ENCODE results near the gene TAB2. TPM values are rescaled to one million over a fixed set of nuclear protein-coding genes. Genes with fewer than 3 reads are reported as not detected.
A peak's percentile ranks its signal among the peaks of the same experiment; 100 is the strongest.

TAB2 gene
- total RNA-seq, 1 donor from 2014 or later, result 50.6 TPM

GRCh38 chr6:149362289-149362688 is 44.8 kb downstream of the TAB2 start:
- Mint-ChIP-seq H3K4me3 (ENCODE audit: unreplicated experiment) (no peak overlapping the region), H3K36me3 (ENCODE audit: unreplicated experiment) (peaks cover 4% of the 10 kb centered on the region), H3K9me3 (ENCODE audit: unreplicated experiment) (no peaks in the 10 kb centered on the region), H3K4me1 (ENCODE audit: unreplicated experiment) (peaks cover 42% of the 10 kb centered on the region), H3K27me3 (ENCODE audit: unreplicated experiment) (no peaks in the 10 kb centered on the region), H3K27ac (ENCODE audit: unreplicated experiment) (no peak overlapping the region)
- DNase-seq (ENCODE audit: extremely low spot score, unreplicated experiment), result no peak
- TF ChIP-seq CTCF (IDR thresholded peaks at IDR 0.05), result no peak

GRCh38 chr6:149363154-149363553 is 45.6 kb downstream of the TAB2 start:
- DNase-seq (ENCODE audit: extremely low spot score, unreplicated experiment), result no peak
- H3K36me3 Mint-ChIP-seq (ENCODE audit: unreplicated experiment), result peaks cover 4% of the 10 kb centered on the region
- H3K9me3 Mint-ChIP-seq (ENCODE audit: unreplicated experiment), result no peaks in the 10 kb centered on the region
- no peak overlapping the region for H3K4me3 Mint-ChIP-seq (ENCODE audit: unreplicated experiment)
- no peak for TF ChIP-seq CTCF (IDR thresholded peaks at IDR 0.05)
- H3K27me3 Mint-ChIP-seq (ENCODE audit: unreplicated experiment), result no peaks in the 10 kb centered on the region
- H3K27ac Mint-ChIP-seq (ENCODE audit: unreplicated experiment), result no peak overlapping the region
- peaks cover 36% of the 10 kb centered on the region for H3K4me1 Mint-ChIP-seq (ENCODE audit: unreplicated experiment)

GRCh38 chr6:149364557-149364956 is 47.0 kb downstream of the TAB2 start:
- no peaks in the 10 kb centered on the region for H3K27me3 Mint-ChIP-seq (ENCODE audit: unreplicated experiment)
- H3K4me3 Mint-ChIP-seq (ENCODE audit: unreplicated experiment), result no peak overlapping the region
- TF ChIP-seq CTCF (IDR thresholded peaks at IDR 0.05), result no peak
- DNase-seq (ENCODE audit: extremely low spot score, unreplicated experiment), result no peak
- H3K9me3 Mint-ChIP-seq (ENCODE audit: unreplicated experiment), result no peaks in the 10 kb centered on the region
- H3K36me3 Mint-ChIP-seq (ENCODE audit: unreplicated experiment), result peaks cover 4% of the 10 kb centered on the region
- peaks cover 23% of the 10 kb centered on the region for H3K4me1 Mint-ChIP-seq (ENCODE audit: unreplicated experiment)
- H3K27ac Mint-ChIP-seq (ENCODE audit: unreplicated experiment), result peak overlapping the region; percentile 12

GRCh38 chr6:149365197-149365596 is 47.7 kb downstream of the TAB2 start:
- H3K4me1 Mint-ChIP-seq (ENCODE audit: unreplicated experiment), result peaks cover 17% of the 10 kb centered on the region
- H3K27ac Mint-ChIP-seq (ENCODE audit: unreplicated experiment), result no peak overlapping the region
- H3K9me3 Mint-ChIP-seq (ENCODE audit: unreplicated experiment), result no peaks in the 10 kb centered on the region
- H3K4me3 Mint-ChIP-seq (ENCODE audit: unreplicated experiment), result no peak overlapping the region
- H3K36me3 Mint-ChIP-seq (ENCODE audit: unreplicated experiment), result peaks cover 7% of the 10 kb centered on the region
- no peaks in the 10 kb centered on the region for H3K27me3 Mint-ChIP-seq (ENCODE audit: unreplicated experiment)
- no peak for DNase-seq (ENCODE audit: extremely low spot score, unreplicated experiment)
- no peak for TF ChIP-seq CTCF (IDR thresholded peaks at IDR 0.05)

- DNase-seq (ENCODE audit: extremely low spot score, unreplicated experiment), result no peak
- H3K27me3 Mint-ChIP-seq (ENCODE audit: unreplicated experiment), result no peaks in the 10 kb centered on the region
- H3K27ac Mint-ChIP-seq (ENCODE audit: unreplicated experiment), result no peak overlapping the region
- peaks cover 12% of the 10 kb centered on the region for H3K36me3 Mint-ChIP-seq (ENCODE audit: unreplicated experiment)
- TF ChIP-seq CTCF (IDR thresholded peaks at IDR 0.05), result no peak
- no peaks in the 10 kb centered on the region for H3K9me3 Mint-ChIP-seq (ENCODE audit: unreplicated experiment)
- peaks cover 17% of the 10 kb centered on the region for H3K4me1 Mint-ChIP-seq (ENCODE audit: unreplicated experiment)
- H3K4me3 Mint-ChIP-seq (ENCODE audit: unreplicated experiment), result no peak overlapping the region
These were observed 48.9 kb downstream of the TAB2 start for GRCh38 chr6:149366267-149366921.

Data from osteocyte (in vitro differentiated cells).